Amniotic epithelial cell (primary cell): ENCODE data around the gene TMEM184C.

Source experiments
- DNase-seq: peaks from one replicate; pipeline ENCODE4 v3.0.0-alpha.2; 2010; ENCODE audit warnings: low read depth

TMEM184C gene

DNA sequence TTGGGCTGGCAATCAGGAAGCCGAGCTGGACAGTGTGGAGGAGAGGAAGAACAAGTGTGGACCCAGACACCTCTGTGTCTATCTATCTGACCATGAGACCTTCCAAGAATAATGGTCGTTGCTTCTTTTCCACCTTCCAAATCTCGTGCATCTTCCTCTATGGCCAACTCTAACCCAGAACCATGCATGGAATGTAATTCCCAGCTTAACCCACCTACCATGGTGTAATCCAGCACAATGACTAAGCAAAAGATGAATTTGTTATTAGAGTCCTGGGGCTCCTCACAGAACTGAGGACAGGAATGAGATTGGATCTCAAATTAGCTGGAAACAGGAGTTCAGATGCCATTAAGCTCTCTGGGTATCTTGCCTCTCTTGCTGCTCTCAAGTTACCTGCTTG, 17.4 kb upstream of the TMEM184C start:
- peak; percentile 91 for DNase-seq

- no peak for DNase-seq
Observed at GRCh38 chr4:147605499-147605898, 11.7 kb upstream of the TMEM184C start.

DNA sequence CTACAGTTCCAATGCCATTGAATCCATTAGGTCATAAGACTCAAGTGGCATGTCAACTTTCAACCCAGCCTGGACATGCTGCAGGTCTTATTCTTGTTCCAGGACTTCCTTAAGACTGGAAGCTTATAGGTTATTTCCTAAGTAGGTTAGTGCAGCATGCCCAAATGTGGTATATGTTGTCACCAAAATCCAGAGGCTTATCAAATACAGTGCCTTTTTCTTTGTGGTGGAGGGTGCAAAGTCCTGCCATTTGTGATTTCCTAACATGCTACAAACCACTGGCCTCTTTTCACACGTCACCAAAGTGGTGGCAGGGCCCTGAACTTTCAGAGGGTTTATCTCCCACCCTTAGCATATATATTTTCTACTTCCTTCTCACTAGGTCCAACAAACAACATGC, 9.7 kb upstream of the TMEM184C start:
- DNase-seq, result no peak

- no peak for DNase-seq
Observed at GRCh38 chr4:147610686-147611085, 6.5 kb upstream of the TMEM184C start.

GRCh38 chr4:147616849-147617172, 386 bp upstream of the TMEM184C start:
- no peak for DNase-seq

GRCh38 chr4:147617841-147618691, 869 bp downstream of the TMEM184C start:
- no peak for DNase-seq

GRCh38 chr4:147620315-147620714, 3.1 kb downstream of the TMEM184C start:
- no peak for DNase-seq

DNA sequence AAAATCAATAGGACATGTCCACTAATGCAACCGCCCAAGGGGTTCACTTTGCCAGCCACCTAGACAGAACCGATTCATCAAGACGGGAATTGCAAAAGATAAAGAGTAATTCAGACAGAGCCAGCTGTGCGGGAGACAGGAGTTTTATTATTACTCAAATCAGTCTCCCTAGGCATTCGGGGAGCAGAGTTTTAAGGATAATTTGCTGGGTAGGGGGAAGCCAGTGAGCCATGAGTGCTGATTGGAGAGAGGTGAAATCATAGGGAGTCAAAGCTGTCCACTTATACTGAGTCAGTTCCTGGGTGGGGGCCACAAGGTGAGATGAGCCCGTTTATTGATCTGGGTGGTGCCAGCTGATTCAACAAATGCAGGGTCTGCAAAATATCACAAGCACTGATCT, 8.5 kb downstream of the TMEM184C start:
- DNase-seq, result no peak

- no peak for DNase-seq
Observed at GRCh38 chr4:147626903-147627302, 9.7 kb downstream of the TMEM184C start.

GRCh38 chr4:147628415-147628814, 11.2 kb downstream of the TMEM184C start:
- DNase-seq, result no peak

- peak; percentile 37 for DNase-seq
Observed at GRCh38 chr4:147629783-147630730, 12.9 kb downstream of the TMEM184C start.

GRCh38 chr4:147633113-147633512, 15.9 kb downstream of the TMEM184C start:
- peak; percentile 94 for DNase-seq

DNA sequence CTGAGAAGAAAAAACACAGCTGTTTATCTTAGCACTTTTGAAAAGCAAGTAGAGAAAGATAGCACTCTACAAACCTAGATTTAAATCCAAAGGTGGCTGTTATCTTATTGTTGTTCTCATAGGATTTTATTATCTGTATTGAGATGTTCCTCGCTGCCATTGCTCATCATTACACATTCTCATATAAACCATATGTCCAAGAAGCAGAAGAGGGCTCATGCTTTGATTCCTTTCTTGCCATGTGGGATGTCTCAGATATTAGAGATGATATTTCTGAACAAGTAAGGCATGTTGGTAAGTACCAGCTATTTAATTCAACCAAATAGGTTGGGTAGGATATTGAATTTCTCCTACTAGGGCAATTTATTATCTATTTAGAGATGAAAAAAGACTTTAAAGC, 16.4 kb downstream of the TMEM184C start:
- peak; percentile 55 for DNase-seq

GRCh38 chr4:147635348-147635747, 18.2 kb downstream of the TMEM184C start:
- DNase-seq, result no peak

DNA sequence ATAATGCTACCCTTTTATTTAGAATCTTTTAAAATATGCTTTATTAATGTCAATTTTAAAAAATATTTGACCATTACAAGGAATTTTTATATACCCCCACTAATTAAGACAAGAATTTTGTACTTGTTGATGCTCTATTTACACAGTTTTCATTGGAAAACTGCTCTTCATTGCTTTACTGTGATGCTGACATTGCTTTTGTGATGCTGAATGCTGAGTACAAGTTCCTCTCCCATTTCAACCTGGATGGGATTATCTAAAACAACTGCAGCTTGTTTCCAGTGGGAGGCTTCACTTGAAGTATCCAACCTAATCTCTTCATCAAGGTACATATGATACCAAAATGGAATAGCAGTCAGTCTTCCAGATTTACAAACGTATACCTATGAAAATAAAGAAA, 21.2 kb downstream of the TMEM184C start:
- DNase-seq, result no peak

GRCh38 chr4:147638942-147639341, 21.7 kb downstream of the TMEM184C start:
- DNase-seq, result peak; percentile 57

GRCh38 chr4:147639388-147639787, 22.2 kb downstream of the TMEM184C start:
- no peak for DNase-seq

DNA sequence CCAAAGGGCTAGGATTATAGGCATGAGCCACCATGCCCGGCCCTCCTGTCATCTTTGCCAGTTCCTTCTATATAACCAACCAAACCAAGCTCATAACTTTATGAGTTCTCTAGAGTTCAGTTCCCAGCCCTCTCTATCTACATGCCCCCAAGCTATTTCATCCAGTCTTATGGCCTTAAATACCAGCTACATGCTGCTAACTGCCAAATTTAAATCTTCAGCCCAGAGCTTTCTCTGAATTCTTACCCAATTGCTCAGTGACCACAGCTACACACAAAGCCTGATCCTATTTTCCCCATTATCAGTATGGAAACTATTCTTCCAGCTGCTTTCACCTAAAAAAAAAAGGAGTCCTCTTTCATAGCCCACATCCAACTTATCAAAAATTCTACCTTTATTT, 23.1 kb downstream of the TMEM184C start:
- peak; percentile 32 for DNase-seq

DNA sequence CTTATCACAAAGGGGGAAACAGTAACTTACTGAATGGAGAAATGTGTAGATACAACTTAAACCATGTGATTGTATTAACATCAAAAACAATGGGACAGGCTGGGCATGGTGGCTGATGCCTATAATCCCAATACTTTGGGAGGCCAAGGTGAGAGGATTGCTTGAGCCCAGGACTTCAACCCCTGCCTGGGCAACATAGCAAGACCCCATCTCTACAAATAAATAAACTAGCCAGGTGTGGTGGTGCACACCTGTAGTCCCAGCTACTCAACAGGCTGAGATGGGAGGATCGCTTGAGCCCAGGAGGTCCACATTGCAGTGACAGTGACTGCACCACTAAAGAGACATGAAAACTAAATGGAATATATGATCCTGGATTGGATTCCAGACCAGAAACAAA, 26.4 kb downstream of the TMEM184C start:
- DNase-seq, result no peak

- no peak for DNase-seq
Observed at GRCh38 chr4:147644471-147644870, 27.3 kb downstream of the TMEM184C start.

DNA sequence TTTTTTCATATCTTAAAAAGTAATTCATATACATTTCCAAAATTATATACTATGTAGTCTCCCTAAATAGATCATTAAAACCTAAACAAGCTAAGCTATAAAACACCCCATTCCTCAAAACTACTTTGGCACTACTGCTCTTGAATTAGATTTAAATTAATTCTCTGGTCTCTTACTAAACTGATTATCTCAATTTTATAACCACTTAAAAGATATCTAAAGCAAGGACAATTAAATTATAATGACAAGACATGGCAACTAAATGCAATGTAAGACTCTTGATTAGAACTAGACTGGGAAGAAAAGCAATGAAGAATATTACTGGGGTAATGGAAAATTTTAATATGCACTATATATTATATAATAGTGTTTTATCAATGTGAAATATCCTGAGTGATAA, 27.9 kb downstream of the TMEM184C start:
- DNase-seq, result no peak

DNA sequence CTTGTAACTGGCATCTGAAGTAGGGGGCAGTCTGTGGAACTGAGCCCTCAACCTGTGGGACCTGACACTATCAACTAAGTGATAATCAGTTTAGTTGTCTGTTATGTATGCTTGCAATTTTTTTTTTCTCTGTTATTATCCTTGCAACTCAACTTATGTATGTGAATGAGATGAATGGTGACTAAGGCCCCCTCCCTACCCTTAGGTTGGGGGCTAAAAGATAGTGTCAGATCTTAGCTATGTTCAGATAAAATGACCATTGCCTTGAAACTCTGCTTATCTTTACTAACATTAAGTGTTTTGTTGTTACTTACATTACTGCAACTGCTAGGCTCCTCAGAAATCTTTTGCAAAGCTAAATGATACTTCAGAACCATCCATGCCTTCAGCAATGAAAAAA, 31.5 kb downstream of the TMEM184C start:
- no peak for DNase-seq

- no peak for DNase-seq
Observed at GRCh38 chr4:147651563-147651962, 34.4 kb downstream of the TMEM184C start.
